HL-60 (cell line): ENCODE data around the gene ARMCX2.

Experiments
- DNase-seq, 2 experiments: peaks; one replicate each; pipeline ENCODE4 v3.0.0-alpha.2; 2010 to 2020; ENCODE audit warnings: low read depth in 1 of 2, low spot score in 1 of 2
- H3K27ac ChIP-seq: fragments of 250-450 bp; sonication (Bioruptor Pico); replicated peaks from 2 replicates; pipeline ENCODE4 v1.5.1; 2020; ENCODE audit warnings: mild to moderate bottlenecking, moderate library complexity
- H3K27me3 ChIP-seq: fragments of 250-450 bp; sonication (Bioruptor Pico); 2 replicates; pipeline ENCODE4 v1.5.1; 2021; ENCODE audit warnings: mild to moderate bottlenecking, moderate library complexity; ENCODE audit not compliant: insufficient read depth, poor library complexity, severe bottlenecking
- H3K4me3 ChIP-seq: replicated peaks from 2 replicates; pipeline ENCODE4 v1.5.1; 2011; ENCODE audit warnings: mild to moderate bottlenecking, control low read depth, low read length; ENCODE audit not compliant: insufficient read depth
- GABPA ChIP-seq: IDR thresholded peaks from 2 replicates; pipeline ENCODE4 v1.6.1; 2012; ENCODE audit warnings: low read depth
- POLR2AphosphoS5 ChIP-seq: IDR thresholded peaks from 2 replicates; pipeline ENCODE4 v1.6.1; 2012; ENCODE audit warnings: low read depth
- SPI1 ChIP-seq: IDR thresholded peaks from 2 replicates; pipeline ENCODE4 v1.6.1; 2012; ENCODE audit warnings: low read depth, mild to moderate bottlenecking, borderline replicate concordance
- TF ChIP-seq, protein P1 (sequence below): IDR thresholded peaks from one replicate; pipeline ENCODE4 v1.5.1; 2011; ENCODE audit warnings: low read length, control low read depth, inconsistent platforms; ENCODE audit not compliant: insufficient read depth
- TF ChIP-seq, protein P2 (sequence below): IDR thresholded peaks from 2 replicates; pipeline ENCODE4 v1.6.1; 2012; ENCODE audit warnings: low read depth; ENCODE audit not compliant: insufficient replicate concordance

The ARMCX2 gene

GRCh38 chrX:101685923-101686322, 26.3 kb upstream of the ARMCX2 start:
- H3K27me3 ChIP-seq: no peaks in the 10 kb centered on the region
- no peak for DNase-seq

GRCh38 chrX:101682723-101683122, 23.1 kb upstream of the ARMCX2 start:
- H3K4me3 ChIP-seq: no peak overlapping the region
- no peaks in the 10 kb centered on the region for H3K27me3 ChIP-seq
- DNase-seq: no peak

More at GRCh38 chrX:101685923-101686322, 26.3 kb upstream of the ARMCX2 start:
- TF ChIP-seq POLR2AphosphoS5: no peak
- no peak for TF ChIP-seq SPI1
- TF ChIP-seq, protein P1, sequence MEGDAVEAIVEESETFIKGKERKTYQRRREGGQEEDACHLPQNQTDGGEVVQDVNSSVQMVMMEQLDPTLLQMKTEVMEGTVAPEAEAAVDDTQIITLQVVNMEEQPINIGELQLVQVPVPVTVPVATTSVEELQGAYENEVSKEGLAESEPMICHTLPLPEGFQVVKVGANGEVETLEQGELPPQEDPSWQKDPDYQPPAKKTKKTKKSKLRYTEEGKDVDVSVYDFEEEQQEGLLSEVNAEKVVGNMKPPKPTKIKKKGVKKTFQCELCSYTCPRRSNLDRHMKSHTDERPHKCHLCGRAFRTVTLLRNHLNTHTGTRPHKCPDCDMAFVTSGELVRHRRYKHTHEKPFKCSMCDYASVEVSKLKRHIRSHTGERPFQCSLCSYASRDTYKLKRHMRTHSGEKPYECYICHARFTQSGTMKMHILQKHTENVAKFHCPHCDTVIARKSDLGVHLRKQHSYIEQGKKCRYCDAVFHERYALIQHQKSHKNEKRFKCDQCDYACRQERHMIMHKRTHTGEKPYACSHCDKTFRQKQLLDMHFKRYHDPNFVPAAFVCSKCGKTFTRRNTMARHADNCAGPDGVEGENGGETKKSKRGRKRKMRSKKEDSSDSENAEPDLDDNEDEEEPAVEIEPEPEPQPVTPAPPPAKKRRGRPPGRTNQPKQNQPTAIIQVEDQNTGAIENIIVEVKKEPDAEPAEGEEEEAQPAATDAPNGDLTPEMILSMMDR: no peak
- TF ChIP-seq, protein P2, sequence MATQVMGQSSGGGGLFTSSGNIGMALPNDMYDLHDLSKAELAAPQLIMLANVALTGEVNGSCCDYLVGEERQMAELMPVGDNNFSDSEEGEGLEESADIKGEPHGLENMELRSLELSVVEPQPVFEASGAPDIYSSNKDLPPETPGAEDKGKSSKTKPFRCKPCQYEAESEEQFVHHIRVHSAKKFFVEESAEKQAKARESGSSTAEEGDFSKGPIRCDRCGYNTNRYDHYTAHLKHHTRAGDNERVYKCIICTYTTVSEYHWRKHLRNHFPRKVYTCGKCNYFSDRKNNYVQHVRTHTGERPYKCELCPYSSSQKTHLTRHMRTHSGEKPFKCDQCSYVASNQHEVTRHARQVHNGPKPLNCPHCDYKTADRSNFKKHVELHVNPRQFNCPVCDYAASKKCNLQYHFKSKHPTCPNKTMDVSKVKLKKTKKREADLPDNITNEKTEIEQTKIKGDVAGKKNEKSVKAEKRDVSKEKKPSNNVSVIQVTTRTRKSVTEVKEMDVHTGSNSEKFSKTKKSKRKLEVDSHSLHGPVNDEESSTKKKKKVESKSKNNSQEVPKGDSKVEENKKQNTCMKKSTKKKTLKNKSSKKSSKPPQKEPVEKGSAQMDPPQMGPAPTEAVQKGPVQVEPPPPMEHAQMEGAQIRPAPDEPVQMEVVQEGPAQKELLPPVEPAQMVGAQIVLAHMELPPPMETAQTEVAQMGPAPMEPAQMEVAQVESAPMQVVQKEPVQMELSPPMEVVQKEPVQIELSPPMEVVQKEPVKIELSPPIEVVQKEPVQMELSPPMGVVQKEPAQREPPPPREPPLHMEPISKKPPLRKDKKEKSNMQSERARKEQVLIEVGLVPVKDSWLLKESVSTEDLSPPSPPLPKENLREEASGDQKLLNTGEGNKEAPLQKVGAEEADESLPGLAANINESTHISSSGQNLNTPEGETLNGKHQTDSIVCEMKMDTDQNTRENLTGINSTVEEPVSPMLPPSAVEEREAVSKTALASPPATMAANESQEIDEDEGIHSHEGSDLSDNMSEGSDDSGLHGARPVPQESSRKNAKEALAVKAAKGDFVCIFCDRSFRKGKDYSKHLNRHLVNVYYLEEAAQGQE: no peak
- TF ChIP-seq GABPA: no peak
- no peak overlapping the region for H3K27ac ChIP-seq
- H3K4me3 ChIP-seq: no peak overlapping the region

GRCh38 chrX:101677028-101677427, 17.4 kb upstream of the ARMCX2 start:
- Histone ChIP-seq H3K27ac (no peak overlapping the region), H3K27me3 (no peaks in the 10 kb centered on the region), H3K4me3 (no peak overlapping the region)
- no peak for DNase-seq
- TF ChIP-seq, protein P1: no peak
- TF ChIP-seq SPI1 (no peak), POLR2AphosphoS5 (no peak), GABPA (no peak)
- TF ChIP-seq, protein P2: no peak

More at GRCh38 chrX:101682723-101683122, 23.1 kb upstream of the ARMCX2 start:
- TF ChIP-seq GABPA (no peak), POLR2AphosphoS5 (no peak), SPI1 (no peak)
- TF ChIP-seq, protein P1: no peak
- TF ChIP-seq, protein P2: no peak
- no peak overlapping the region for H3K27ac ChIP-seq
